ENCODE results near the gene HMGCLL1.
A peak's percentile ranks its signal among the peaks of the same experiment; 100 is the strongest.

HMGCLL1 gene

DNA sequence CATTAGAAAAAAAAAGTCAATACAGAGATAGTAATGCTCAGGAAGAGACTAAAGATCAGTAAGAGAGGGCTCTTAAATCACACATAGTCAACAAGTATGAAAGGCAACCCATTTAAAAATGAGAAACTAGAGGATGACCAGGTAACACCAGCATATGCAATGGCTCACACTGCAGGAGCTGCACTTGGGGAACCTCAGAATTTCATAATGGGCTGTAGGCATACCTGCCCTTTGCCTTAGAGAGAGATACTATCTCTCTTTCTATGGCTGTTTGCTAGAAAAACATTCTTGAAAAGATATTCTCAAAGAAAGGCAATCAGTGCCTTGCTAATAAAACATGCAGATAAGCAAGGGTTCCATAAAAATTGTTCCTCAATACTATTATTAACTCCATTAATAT is 33.2 kb downstream of the HMGCLL1 start:
- Histone ChIP-seq H3K4me3 (ENCODE audit: low read depth in 1 of 2, low read length in 2 of 2) (no peak overlapping the region), H3K4me1 (ENCODE audit: insufficient read depth, low read length) (no peaks in the 10 kb centered on the region), H2AFZ (ENCODE audit: low read depth, low read length) (no peak overlapping the region), H3K9me3 (ENCODE audit: insufficient read depth, low read length, severe bottlenecking) (no peaks in the 10 kb centered on the region), H3K79me2 (ENCODE audit: insufficient read depth, low read length) (no peaks in the 10 kb centered on the region), H3K9ac (ENCODE audit: low read depth, low read length) (no peak overlapping the region), H3K4me2 (ENCODE audit: insufficient read depth, low read length) (no peak overlapping the region), H4K20me1 (ENCODE audit: insufficient read depth, low read length) (no peaks in the 10 kb centered on the region), H3K27ac (ENCODE audit: low read length) (no peak overlapping the region), H3K27me3 (ENCODE audit: insufficient read depth, low read length, poor library complexity) (no peaks in the 10 kb centered on the region), H3K36me3 (ENCODE audit: insufficient read depth, low read length) (no peaks in the 10 kb centered on the region)
- no peak for TF ChIP-seq EZH2 (IDR thresholded peaks at IDR 0.05; ENCODE audit: borderline replicate concordance, low read depth, low read length, severe bottlenecking)
- TF ChIP-seq, protein P1, sequence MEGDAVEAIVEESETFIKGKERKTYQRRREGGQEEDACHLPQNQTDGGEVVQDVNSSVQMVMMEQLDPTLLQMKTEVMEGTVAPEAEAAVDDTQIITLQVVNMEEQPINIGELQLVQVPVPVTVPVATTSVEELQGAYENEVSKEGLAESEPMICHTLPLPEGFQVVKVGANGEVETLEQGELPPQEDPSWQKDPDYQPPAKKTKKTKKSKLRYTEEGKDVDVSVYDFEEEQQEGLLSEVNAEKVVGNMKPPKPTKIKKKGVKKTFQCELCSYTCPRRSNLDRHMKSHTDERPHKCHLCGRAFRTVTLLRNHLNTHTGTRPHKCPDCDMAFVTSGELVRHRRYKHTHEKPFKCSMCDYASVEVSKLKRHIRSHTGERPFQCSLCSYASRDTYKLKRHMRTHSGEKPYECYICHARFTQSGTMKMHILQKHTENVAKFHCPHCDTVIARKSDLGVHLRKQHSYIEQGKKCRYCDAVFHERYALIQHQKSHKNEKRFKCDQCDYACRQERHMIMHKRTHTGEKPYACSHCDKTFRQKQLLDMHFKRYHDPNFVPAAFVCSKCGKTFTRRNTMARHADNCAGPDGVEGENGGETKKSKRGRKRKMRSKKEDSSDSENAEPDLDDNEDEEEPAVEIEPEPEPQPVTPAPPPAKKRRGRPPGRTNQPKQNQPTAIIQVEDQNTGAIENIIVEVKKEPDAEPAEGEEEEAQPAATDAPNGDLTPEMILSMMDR (IDR thresholded peaks at IDR 0.05; ENCODE audit: borderline replicate concordance, extremely low read depth, low read length, poor library complexity, severe bottlenecking): no peak
- DNase-seq (no peak), ATAC-seq (ENCODE audit: insufficient read depth, low read depth) (no peak)

DNA sequence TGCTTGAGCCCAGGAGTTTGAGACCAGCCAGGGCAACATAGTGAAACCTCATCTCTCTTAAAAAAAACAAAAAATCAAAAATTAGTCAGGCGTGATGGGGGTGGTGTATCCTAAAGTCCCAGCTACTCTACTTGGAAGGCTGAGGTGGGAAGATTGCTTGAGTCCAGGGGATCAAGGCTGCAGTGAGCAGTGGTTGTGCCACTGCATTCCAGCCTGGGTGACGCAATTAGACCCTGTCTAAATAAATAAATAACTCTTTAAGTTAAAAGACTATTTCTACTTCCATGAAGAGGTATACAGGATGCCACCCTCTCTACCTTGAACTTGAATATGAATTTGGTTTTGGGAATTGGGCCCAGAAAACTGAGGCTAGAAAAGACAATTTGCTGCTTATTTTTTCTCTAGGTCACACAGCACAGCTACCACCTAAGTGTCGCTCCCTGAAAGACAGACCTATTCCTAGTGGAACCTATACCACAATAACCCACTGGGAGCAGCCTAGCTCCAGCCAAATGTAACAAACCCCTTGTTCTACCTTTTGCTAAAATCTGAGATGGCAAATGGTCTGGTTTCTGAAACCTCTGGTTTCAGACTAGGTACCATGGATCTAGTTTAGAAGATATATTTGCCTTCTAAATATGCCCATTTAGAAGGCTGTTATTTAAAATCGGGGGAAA is 35.2 kb downstream of the HMGCLL1 start:
- Histone ChIP-seq H3K4me2 (ENCODE audit: insufficient read depth, low read length) (no peak overlapping the region), H3K36me3 (ENCODE audit: insufficient read depth, low read length) (no peaks in the 10 kb centered on the region), H3K79me2 (ENCODE audit: insufficient read depth, low read length) (no peaks in the 10 kb centered on the region), H3K4me1 (ENCODE audit: insufficient read depth, low read length) (no peaks in the 10 kb centered on the region), H3K9me3 (ENCODE audit: insufficient read depth, low read length, severe bottlenecking) (no peaks in the 10 kb centered on the region), H3K4me3 (ENCODE audit: low read depth in 1 of 2, low read length in 2 of 2) (no peak overlapping the region), H3K9ac (ENCODE audit: low read depth, low read length) (no peak overlapping the region), H3K27me3 (ENCODE audit: insufficient read depth, low read length, poor library complexity) (no peaks in the 10 kb centered on the region), H2AFZ (ENCODE audit: low read depth, low read length) (no peak overlapping the region), H3K27ac (ENCODE audit: low read length) (no peak overlapping the region), H4K20me1 (ENCODE audit: insufficient read depth, low read length) (no peaks in the 10 kb centered on the region)
- no peak for ATAC-seq (ENCODE audit: insufficient read depth, low read depth)
- DNase-seq: no peak
- TF ChIP-seq, protein P1 (IDR thresholded peaks at IDR 0.05; ENCODE audit: borderline replicate concordance, extremely low read depth, low read length, poor library complexity, severe bottlenecking): peak; percentile 9
- no peak for TF ChIP-seq EZH2 (IDR thresholded peaks at IDR 0.05; ENCODE audit: borderline replicate concordance, low read depth, low read length, severe bottlenecking)

DNA sequence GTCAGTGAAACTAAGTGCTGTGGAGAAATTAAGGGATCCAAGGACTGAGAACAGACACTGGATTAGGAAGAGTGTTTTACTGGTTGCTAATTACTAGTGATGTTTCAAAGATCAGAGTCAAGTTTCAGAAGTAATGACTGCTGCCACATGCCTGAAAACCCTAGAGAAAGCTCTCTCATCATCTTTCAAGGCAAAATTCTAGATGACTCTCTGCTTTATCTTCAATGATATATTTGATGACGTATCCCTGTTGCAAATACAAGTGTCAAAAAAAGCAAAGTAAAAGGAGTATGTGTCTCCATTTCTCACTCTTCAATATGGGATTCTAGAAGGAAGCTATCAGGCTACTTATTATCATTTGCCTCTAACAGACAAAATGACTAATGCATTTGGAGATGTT is 38.0 kb downstream of the HMGCLL1 start:
- H3K27ac ChIP-seq (ENCODE audit: low read length): no peak overlapping the region
- ATAC-seq (ENCODE audit: insufficient read depth, low read depth): no peak
- no peak overlapping the region for H3K4me2 ChIP-seq (ENCODE audit: insufficient read depth, low read length)
- TF ChIP-seq, protein P1 (IDR thresholded peaks at IDR 0.05; ENCODE audit: borderline replicate concordance, extremely low read depth, low read length, poor library complexity, severe bottlenecking): no peak
- TF ChIP-seq EZH2 (IDR thresholded peaks at IDR 0.05; ENCODE audit: borderline replicate concordance, low read depth, low read length, severe bottlenecking): no peak
- no peaks in the 10 kb centered on the region for H3K79me2 ChIP-seq (ENCODE audit: insufficient read depth, low read length)
- no peaks in the 10 kb centered on the region for H3K36me3 ChIP-seq (ENCODE audit: insufficient read depth, low read length)
- H3K9me3 ChIP-seq (ENCODE audit: insufficient read depth, low read length, severe bottlenecking): no peaks in the 10 kb centered on the region
- H3K9ac ChIP-seq (ENCODE audit: low read depth, low read length): no peak overlapping the region
- H3K4me3 ChIP-seq (ENCODE audit: low read depth in 1 of 2, low read length in 2 of 2): no peak overlapping the region
- no peak overlapping the region for H2AFZ ChIP-seq (ENCODE audit: low read depth, low read length)
- H3K27me3 ChIP-seq (ENCODE audit: insufficient read depth, low read length, poor library complexity): no peaks in the 10 kb centered on the region
- H3K4me1 ChIP-seq (ENCODE audit: insufficient read depth, low read length): no peaks in the 10 kb centered on the region
- H4K20me1 ChIP-seq (ENCODE audit: insufficient read depth, low read length): no peaks in the 10 kb centered on the region
- no peak for DNase-seq

Measured in DND-41 (cell line).